Left cardiac atrium (tissue), 4 donors: ENCODE measurements around the gene GABRG3. TPM values are rescaled to one million over a fixed set of nuclear protein-coding genes. Genes with fewer than 3 reads are reported as not detected.

Experiments used
- ATAC-seq, 2 donors: fragments of 200-7000 bp; cut with Tn5 transposase; one replicate each; pipeline ENCODE4 v1.9.1; 2020; ENCODE audit warnings: mild to moderate bottlenecking in 2 of 2, moderate library complexity in 2 of 2
- DNase-seq: peaks from one replicate; pipeline ENCODE4 v3.0.0-alpha.2; 2020
- intact Hi-C, 2 donors: fragments of 100-400 bp; cut with DNase I; formaldehyde crosslinking; loops; one replicate each; pipeline versions ENCODE4 v1.14.1 to v1.15.1; 2022 to 2023
- total RNA-seq, 2 donors: library from RNA; stranded (reverse); fragmentation: NEBNext Ultra II Directional; extraction: Animal tissue kit (Norgen Biotek cat#: 25700); gene quantifications; one replicate each; pipeline ENCODE4 v1.2.1, GENCODE V29; 2021
- donor health status: DM: no; HTN: yes; CAD: no.
- donor health status: DM: no; HTN: yes; CAD: no; lungs with severe emphysema.
- donor health status: DM: yes; HTN: yes; CAD: no.
- donor health status: Dilated cardiomyopathy.

GABRG3 gene
- total RNA-seq, 2 donors from 2014 or later: not detected

GRCh38 chr15:27219636-27220035 is 248.7 kb downstream of the GABRG3 start:
- DNase-seq (no peak), ATAC-seq (no peak)
- intact Hi-C loops: no loop called here

- intact Hi-C loops: no loop called here
- DNase-seq: no peak
- no peak for ATAC-seq
Observed at GRCh38 chr15:27220199-27220598, 249.2 kb downstream of the GABRG3 start.

- ATAC-seq: no peak
- no peak for DNase-seq
- intact Hi-C loops: no loop called here
Observed at GRCh38 chr15:27222479-27222878, 251.5 kb downstream of the GABRG3 start.

GRCh38 chr15:27223179-27223578 is 252.2 kb downstream of the GABRG3 start:
- ATAC-seq (no peak), DNase-seq (no peak)
- intact Hi-C loops: no loop called here

- ATAC-seq: no peak
- intact Hi-C loops: no loop called here
Observed at GRCh38 chr15:27231811-27232210, 260.8 kb downstream of the GABRG3 start.

GRCh38 chr15:27232876-27233275 is 261.9 kb downstream of the GABRG3 start:
- intact Hi-C loops: no loop called here
- no peak for ATAC-seq
- DNase-seq: no peak

More at GRCh38 chr15:27231811-27232210, 260.8 kb downstream of the GABRG3 start:
- DNase-seq: no peak

GRCh38 chr15:27234593-27234992 is 263.6 kb downstream of the GABRG3 start:
- no peak for ATAC-seq
- DNase-seq: no peak
- intact Hi-C loops: no loop called here

GRCh38 chr15:27235161-27235560 is 264.2 kb downstream of the GABRG3 start:
- DNase-seq (no peak), ATAC-seq (no peak)
- intact Hi-C loops: no loop called here

- no peak for DNase-seq
- intact Hi-C loops: no loop called here
- no peak for ATAC-seq
Observed at GRCh38 chr15:27235681-27236080, 264.7 kb downstream of the GABRG3 start.

GRCh38 chr15:27237319-27237939 is 266.4 kb downstream of the GABRG3 start:
- ATAC-seq (no peak), DNase-seq (no peak)
- intact Hi-C loops: no loop called here

GRCh38 chr15:27238209-27238608 is 267.2 kb downstream of the GABRG3 start:
- no peak for DNase-seq
- intact Hi-C loops: no loop called here
- no peak for ATAC-seq

GRCh38 chr15:27238707-27239423 is 267.9 kb downstream of the GABRG3 start:
- DNase-seq: no peak
- no peak for ATAC-seq
- intact Hi-C loops: no loop called here

- intact Hi-C loops: no loop called here
- no peak for ATAC-seq
- no peak for DNase-seq
Observed at GRCh38 chr15:27241943-27242342, 271.0 kb downstream of the GABRG3 start.

GRCh38 chr15:27244047-27244446 is 273.1 kb downstream of the GABRG3 start:
- intact Hi-C loops: no loop called here
- DNase-seq (no peak), ATAC-seq (no peak)

GRCh38 chr15:27248251-27248650 is 277.3 kb downstream of the GABRG3 start:
- no peak for ATAC-seq
- intact Hi-C loops: no loop called here
- no peak for DNase-seq

GRCh38 chr15:27249046-27249759 is 278.2 kb downstream of the GABRG3 start:
- intact Hi-C loops: no loop called here
- ATAC-seq: no peak
- no peak for DNase-seq

GRCh38 chr15:27249760-27250109 is 278.8 kb downstream of the GABRG3 start:
- no peak for ATAC-seq
- DNase-seq: no peak
- intact Hi-C loops: no loop called here

GRCh38 chr15:27250223-27250622 is 279.2 kb downstream of the GABRG3 start:
- no peak for ATAC-seq
- intact Hi-C loops: no loop called here
- no peak for DNase-seq

- no peak for DNase-seq
- intact Hi-C loops: no loop called here
- no peak for ATAC-seq
Observed at GRCh38 chr15:27254055-27254454, 283.1 kb downstream of the GABRG3 start.

- intact Hi-C loops: no loop called here
- DNase-seq (no peak), ATAC-seq (no peak)
Observed at GRCh38 chr15:27254801-27255200, 283.8 kb downstream of the GABRG3 start.

GRCh38 chr15:27256446-27256845 is 285.5 kb downstream of the GABRG3 start:
- no peak for DNase-seq
- ATAC-seq: no peak
- intact Hi-C loops: no loop called here
